Colon (tissue), 2 donors: ENCODE measurements around the gene KITLG.
"Not testable (repeated sequence)": the region's sequence is repeated elsewhere in the genome, so short reads cannot be mapped to it uniquely, and the experiment has no call there.

Source experiments
- FAIRE-seq: peaks from 2 replicates; lab custom pipeline; 2012; peaks lifted over from hg19 to GRCh38; lab: Jason Lieb, UNC
- donor health status: control.
- donor health status: control.

Gene KITLG

GRCh38 chr12:88538697-88539096, 41.6 kb downstream of the KITLG start:
- no peak for FAIRE-seq

DNA sequence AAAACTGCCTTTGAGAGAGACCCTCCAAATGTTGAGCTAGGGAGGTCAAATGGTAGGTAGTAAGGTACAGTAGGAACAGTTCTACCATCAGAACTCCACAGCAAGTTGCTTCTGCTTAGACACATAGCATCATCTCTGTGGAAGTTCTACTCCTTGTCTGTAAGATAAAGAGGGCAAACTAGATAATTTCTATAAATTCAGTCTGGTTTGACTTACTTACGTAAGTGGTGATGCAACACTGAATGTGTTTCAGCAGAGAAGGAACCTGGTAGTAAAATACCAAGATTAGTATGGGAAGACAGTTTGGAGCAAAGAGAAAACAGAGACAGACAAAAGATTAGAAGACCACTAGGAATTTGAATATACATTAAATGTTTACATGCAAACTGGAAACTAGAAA, 42.0 kb downstream of the KITLG start:
- no peak for FAIRE-seq

DNA sequence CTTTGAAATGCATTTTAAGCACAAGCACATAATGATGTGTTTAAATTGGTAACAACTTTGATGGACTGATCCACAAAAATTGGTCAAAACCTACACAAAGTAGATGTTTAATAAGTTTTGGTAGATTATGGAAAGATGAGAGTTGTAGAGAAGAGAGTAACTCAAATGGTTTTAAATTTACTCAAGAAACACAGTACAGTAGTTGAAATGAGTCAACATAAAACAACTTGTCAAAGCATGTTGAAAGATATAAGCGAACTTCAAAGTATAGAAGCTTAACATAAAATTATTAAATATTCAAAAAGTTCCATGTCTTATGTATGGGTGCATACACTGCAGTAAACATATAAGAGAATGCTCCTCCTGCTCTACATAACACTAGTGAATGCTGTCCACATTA, 49.4 kb downstream of the KITLG start:
- no peak for FAIRE-seq

GRCh38 chr12:88529531-88530488, 50.5 kb downstream of the KITLG start:
- FAIRE-seq = no peak

DNA sequence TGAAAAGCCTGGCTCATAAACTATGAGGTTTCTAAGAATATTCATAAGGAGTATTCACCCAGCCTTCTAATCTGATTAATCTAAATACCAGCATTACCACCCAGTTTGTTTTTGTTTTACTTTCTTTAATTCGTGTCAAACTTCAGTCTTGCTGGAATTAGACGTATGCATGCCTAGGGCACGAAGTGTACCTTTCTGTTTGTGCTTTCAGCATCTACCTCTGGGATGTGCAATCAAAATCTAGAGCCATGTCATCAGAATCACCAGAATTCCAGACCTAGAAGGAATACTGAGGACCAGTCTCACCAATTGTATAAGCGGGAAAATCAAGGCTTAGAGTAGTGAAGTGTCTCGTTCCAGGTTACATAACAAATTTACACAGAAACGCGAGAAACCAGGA, 57.3 kb downstream of the KITLG start:
- FAIRE-seq = no peak

DNA sequence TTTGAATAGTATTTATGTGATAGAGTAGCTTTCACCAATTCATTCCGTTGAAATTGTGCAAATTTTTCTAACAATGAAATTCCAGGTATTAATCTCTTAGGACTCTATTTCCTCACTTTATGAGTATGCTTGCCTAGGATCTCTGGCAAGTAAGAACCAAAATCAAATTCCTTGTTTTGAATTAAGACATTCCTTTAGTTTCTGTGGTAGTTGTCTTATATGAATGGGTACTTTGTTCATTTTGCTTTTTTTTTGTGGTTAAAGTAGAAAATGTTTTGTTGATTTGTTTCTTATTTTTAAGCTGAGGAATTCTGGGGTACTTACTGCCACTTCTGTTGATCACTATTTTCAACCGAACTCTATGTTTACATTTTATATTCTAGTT, 59.8 kb downstream of the KITLG start:
- FAIRE-seq = no peak

GRCh38 chr12:88519802-88520435, 60.4 kb downstream of the KITLG start:
- no peak for FAIRE-seq

DNA sequence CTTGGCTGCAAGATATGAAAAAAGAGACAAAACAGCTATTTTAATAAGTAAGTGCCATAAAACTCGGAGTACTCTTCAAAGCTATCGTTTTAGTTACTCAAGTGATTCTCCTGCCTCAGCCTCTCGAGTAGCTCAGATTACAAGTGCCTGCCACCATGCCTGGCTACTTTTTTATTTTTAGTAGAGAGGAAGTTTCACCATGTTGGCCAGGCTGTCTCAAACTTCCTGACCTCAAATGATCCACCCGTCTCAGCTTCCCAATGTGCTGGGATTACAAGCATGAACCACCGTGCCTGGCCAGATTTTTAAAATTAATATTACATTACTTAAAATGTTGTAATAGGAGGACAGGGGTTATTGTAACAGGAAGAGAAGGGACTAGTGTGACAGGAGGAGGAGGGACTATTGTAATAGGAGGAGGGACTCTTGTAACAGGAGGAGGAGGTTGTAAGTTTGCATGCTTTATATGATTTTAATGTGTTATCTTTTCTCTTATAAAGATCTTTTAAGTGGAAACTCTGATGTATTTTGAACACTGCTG, 61.3 kb downstream of the KITLG start:
- no peak for FAIRE-seq

DNA sequence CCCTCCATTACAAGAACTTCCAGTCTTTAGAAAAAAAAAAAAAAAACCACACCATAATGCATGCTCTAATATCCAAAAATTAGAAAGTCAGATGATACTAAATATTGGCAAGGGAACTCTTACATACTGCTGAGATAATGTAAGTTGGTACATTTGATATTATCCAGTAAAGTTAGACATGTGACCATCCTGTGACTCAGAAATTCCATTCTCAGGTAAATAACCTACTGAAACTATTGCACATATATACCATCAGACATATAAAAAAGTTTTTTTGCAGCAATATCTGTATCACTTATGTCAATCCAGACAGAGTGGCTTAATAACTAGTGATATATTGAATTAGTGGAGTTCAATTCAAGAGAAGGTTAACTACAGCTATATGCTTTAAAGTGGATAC, 63.5 kb downstream of the KITLG start:
- no peak for FAIRE-seq

DNA sequence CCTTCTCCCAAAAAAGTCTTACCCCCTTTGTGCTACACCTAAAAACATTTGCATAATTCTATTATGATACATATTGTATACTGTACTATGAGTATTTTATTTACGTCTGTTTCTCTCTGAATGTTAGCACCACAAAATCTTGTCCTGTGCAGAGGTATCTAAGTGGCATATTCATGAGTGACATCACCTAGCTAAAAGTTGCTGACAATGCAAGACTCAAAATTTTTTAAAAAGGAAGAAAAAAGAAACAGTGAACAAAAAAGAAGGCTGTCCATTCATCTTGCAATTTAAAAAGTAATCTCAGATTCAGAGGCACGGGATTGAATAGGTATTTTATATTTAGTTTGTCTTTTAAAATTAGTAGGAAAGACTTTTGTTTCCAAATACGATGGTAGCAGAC, 69.4 kb downstream of the KITLG start:
- no peak for FAIRE-seq

DNA sequence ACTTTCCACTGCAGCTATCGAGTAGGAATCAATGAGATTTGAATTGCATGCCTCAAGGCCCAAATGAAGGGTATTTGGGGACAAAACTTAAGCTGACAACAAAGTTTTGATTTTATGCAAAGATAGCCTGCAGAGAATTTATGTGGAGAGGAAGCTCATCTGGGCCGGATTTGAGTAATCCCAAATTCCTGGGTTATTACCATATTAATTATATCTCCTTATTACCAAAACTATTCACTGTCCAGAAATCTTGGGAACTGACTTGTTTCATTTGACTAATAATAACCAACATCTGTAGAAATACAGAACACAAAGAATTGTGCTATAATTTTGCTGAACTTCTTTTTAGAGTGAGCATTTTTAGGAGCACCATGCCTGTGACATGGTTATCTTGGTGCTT, 70.4 kb downstream of the KITLG start:
- FAIRE-seq = no peak

DNA sequence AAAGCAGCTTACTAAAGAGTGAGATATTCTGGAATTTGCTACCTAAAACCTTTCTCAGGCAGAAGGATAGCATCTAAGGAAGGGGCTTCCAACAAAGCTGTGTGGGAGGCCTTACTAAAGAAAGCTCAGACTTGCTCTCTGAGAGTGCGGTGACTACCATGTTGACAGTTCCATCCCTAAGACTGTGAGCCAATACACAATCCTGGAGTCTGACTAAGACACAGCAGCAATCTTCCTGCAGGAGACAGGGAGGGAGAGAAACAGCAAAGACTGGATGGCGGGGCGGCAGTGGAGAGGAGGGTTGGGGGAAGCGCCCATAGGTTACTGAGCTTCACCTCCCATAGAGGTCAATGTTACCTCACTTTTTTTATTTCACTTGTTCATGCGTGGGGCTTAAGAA, 70.9 kb downstream of the KITLG start:
- no peak for FAIRE-seq

- not testable (repeated sequence) for FAIRE-seq
These were observed 72.4 kb downstream of the KITLG start for GRCh38 chr12:88507851-88508250.

DNA sequence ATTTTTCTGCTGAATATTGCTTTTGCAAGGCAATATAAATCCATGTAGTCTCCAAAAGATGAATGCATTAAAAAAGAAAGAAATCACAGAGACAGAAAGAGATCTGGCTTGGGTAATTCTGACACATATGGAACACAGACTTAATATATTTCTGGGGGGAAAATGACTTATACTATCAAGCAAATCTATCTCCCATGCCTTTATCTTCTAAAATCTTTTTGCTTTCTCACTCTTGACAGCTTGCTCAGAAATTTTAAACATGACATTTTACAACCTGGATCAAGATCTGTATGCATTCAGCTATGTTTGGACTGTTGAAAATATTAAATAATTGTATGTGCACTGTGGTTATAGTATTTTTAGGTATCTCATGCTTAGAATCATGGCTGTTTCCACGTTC, 73.0 kb downstream of the KITLG start:
- FAIRE-seq = no peak

- FAIRE-seq = no peak
These were observed 74.6 kb downstream of the KITLG start for GRCh38 chr12:88505696-88506095.

GRCh38 chr12:88503281-88503703, 77.0 kb downstream of the KITLG start:
- FAIRE-seq = no peak

GRCh38 chr12:88501972-88502938, 78.0 kb downstream of the KITLG start:
- FAIRE-seq = no peak

GRCh38 chr12:88496891-88497371, 83.3 kb downstream of the KITLG start:
- no peak for FAIRE-seq

DNA sequence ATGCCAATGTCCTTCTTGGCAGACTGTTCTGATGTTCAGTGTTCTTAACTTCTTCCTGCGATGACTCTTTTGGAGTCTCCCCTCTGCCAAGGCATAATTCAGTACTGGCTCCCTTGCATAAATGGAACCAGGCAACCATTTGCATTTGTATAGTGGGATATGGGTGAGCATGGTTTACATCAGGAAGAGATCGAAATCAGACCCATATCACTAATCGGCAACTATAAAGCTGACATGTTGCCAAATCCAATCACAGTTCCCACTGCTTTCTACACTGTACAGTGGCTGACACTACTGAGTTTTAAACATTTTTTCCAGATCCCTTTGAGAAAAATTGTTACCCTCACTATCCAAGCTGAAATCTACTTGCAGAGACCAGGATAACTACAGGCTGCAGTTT, 83.8 kb downstream of the KITLG start:
- FAIRE-seq = no peak

- no peak for FAIRE-seq
These were observed 85.2 kb downstream of the KITLG start for GRCh38 chr12:88495031-88495430.

DNA sequence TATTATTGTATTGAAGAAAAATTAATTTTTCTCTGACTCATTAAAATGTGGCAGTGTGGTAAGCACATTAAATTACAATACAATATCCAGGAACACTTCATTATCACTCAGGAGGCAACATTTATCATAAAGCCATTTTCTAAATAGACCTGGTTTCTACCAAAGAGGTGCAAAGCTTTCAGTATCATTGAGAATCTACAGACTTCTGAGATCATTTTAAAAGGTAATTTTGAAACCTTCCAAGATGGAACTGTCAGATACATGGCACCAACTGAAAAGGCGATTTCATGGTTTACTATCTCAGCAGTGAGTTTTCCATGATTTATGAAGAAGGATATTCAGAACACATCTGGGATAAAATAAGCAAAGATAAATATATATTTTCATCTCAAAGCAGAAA, 85.8 kb downstream of the KITLG start:
- FAIRE-seq = no peak

GRCh38 chr12:88493636-88494035, 86.6 kb downstream of the KITLG start:
- FAIRE-seq = no peak
